K562 (cell line): ENCODE data around the gene MEX3C. TPM values are rescaled to one million over a fixed set of nuclear protein-coding genes. Genes with fewer than 3 reads are reported as not detected.

Experiments used
- BACH1 ChIP-seq: fragments of 200-800 bp; sonication (Bioruptor generic); IDR thresholded peaks from 2 replicates; pipeline ENCODE4 v1.6.1; 2016; ENCODE audit warnings: missing genetic modification characterization, missing compliant biosample characterization
- BDP1 ChIP-seq: IDR thresholded peaks from 3 replicates; pipeline ENCODE4 v1.6.1; 2011; ENCODE audit not compliant: insufficient read length, insufficient read depth
- CBX2 ChIP-seq: fragments of 200-600 bp; sonication (generic); IDR thresholded peaks from one replicate; pipeline ENCODE4 v1.6.1; 2012; ENCODE audit warnings: mild to moderate bottlenecking, low read length, inconsistent platforms; ENCODE audit not compliant: insufficient read depth, poor library complexity, severe bottlenecking
- CHCHD3 ChIP-seq: fragments of 250-450 bp; sonication (Bioruptor Pico); IDR thresholded peaks from 2 replicates; pipeline ENCODE4 v2.1.2; 2022; ENCODE audit warnings: mild to moderate bottlenecking
- EP300 ChIP-seq: IDR thresholded peaks from 2 replicates; pipeline ENCODE4 v1.6.1; 2012; ENCODE audit warnings: low read length, improper control_type of control experiment
- ETS2 ChIP-seq: IDR thresholded peaks from 2 replicates; pipeline ENCODE4 v1.6.1; 2016; ENCODE audit warnings: borderline replicate concordance, missing genetic modification characterization, mild to moderate bottlenecking, moderate library complexity, missing compliant biosample characterization; ENCODE audit not compliant: poor library complexity, severe bottlenecking
- FOXJ2 ChIP-seq: fragments of 200-800 bp; sonication (Bioruptor generic); IDR thresholded peaks from 2 replicates; pipeline ENCODE4 v1.6.1; 2016; ENCODE audit warnings: missing genetic modification characterization, missing compliant biosample characterization
- NKRF ChIP-seq: fragments of 450-650 bp; IDR thresholded peaks from 2 replicates; pipeline ENCODE4 v1.6.1; 2016; ENCODE audit warnings: borderline replicate concordance
- PTTG1 ChIP-seq: fragments of 450-650 bp; IDR thresholded peaks from 2 replicates; pipeline ENCODE4 v1.6.1; 2016; ENCODE audit warnings: low read depth, mild to moderate bottlenecking, missing genetic modification characterization, missing compliant biosample characterization
- SLC30A9 ChIP-seq: fragments of 250-450 bp; sonication (Bioruptor Pico); IDR thresholded peaks from 2 replicates; pipeline ENCODE4 v1.8.0; 2022; ENCODE audit warnings: mild to moderate bottlenecking, moderate library complexity
- SRSF7 ChIP-seq: fragments of 200-400 bp; formaldehyde crosslinking; optimal IDR thresholded peaks from 2 replicates; pipeline ENCODE3; 2017; ENCODE audit warnings: mild to moderate bottlenecking, low read depth, low read length
- TOE1 ChIP-seq, 2 experiments: fragments of 450-650 bp in 1 of 2; sonication (generic) in 1 of 2; formaldehyde crosslinking in 1 of 2; IDR thresholded peaks; 2 replicates each; pipeline versions ENCODE4 v1.7.1 to v1.8.0; 2016 to 2022; ENCODE audit warnings: borderline replicate concordance in 2 of 2, mild to moderate bottlenecking in 2 of 2, antibody characterized with exemption in 1 of 2, inconsistent platforms in 1 of 2, low read depth in 1 of 2, missing genetic modification reagents in 1 of 2, moderate library complexity in 1 of 2
- TSC22D4 ChIP-seq: fragments of 450-650 bp; IDR thresholded peaks from 2 replicates; pipeline ENCODE4 v1.6.1; 2016; ENCODE audit warnings: missing genetic modification characterization, missing biosample characterization, control low read depth
- ZC3H4 ChIP-seq: sonication (generic); formaldehyde crosslinking; IDR thresholded peaks from 2 replicates; pipeline ENCODE4 v1.9.0; 2021; ENCODE audit warnings: missing genetic modification reagents, borderline replicate concordance
- ZNF217 ChIP-seq: sonication (generic); formaldehyde crosslinking; IDR thresholded peaks from 2 replicates; pipeline ENCODE4 v1.8.0; 2022; ENCODE audit warnings: mild to moderate bottlenecking, missing genetic modification reagents
- ZNF253 ChIP-seq: fragments of 250-450 bp; sonication (Bioruptor Pico); conservative IDR thresholded peaks from 2 replicates; pipeline ENCODE4 v1.6.1; 2021; ENCODE audit warnings: mild to moderate bottlenecking
- ZNF263 ChIP-seq: sonication (generic); formaldehyde crosslinking; IDR thresholded peaks from 2 replicates; pipeline ENCODE4 v1.8.0; 2022; ENCODE audit warnings: mild to moderate bottlenecking, missing genetic modification reagents, borderline replicate concordance
- ZNF431 ChIP-seq: sonication (generic); formaldehyde crosslinking; IDR thresholded peaks from 2 replicates; pipeline ENCODE4 v1.8.0; 2022; ENCODE audit warnings: mild to moderate bottlenecking, missing genetic modification reagents
- ZNF561 ChIP-seq: fragments of 450-650 bp; formaldehyde crosslinking; conservative IDR thresholded peaks from 2 replicates; pipeline ENCODE4 v1.4.0; 2020; ENCODE audit warnings: mild to moderate bottlenecking, moderate library complexity
- ZNF780A ChIP-seq: fragments of 250-450 bp; sonication (Bioruptor Pico); IDR thresholded peaks from 2 replicates; pipeline ENCODE4 v1.5.0; 2021; ENCODE audit warnings: mild to moderate bottlenecking
- ZSCAN32 ChIP-seq: fragments of 450-650 bp; formaldehyde crosslinking; IDR thresholded peaks from 2 replicates; pipeline ENCODE4 v1.4.0; 2020; ENCODE audit warnings: mild to moderate bottlenecking, moderate library complexity
- polyA plus RNA-seq, 8 experiments: library from polyadenylated mRNA; depleted of rRNA in 4 of 8; stranded (reverse) in 5 of 8; unstranded in 3 of 8; fragments of >200 nt; fragmentation: Nextera tagmentation in 2 of 8; fragmentation: Illumina TruSeq in 1 of 8; extraction: Ambion mirVana in 2 of 8; extraction: Trizol in 1 of 8; gene quantifications; 2 replicates each; pipeline versions ENCODE4 v1.2.1 to v1.2.3, GENCODE V29; 2011 to 2014; ENCODE audit warnings: inconsistent platforms in 1 of 8, missing spikeins in 1 of 8
- total RNA-seq, 7 experiments: library from RNA; depleted of rRNA in 6 of 7; stranded (reverse); fragments of >200 nt in 6 of 7; fragmentation: Illumina TruSeq in 2 of 7; extraction: Trizol in 2 of 7; gene quantifications; 2 replicates each; pipeline versions ENCODE4 v1.2.1 to v1.2.3, GENCODE V29; 2011 to 2021; ENCODE audit warnings: low replicate concordance in 1 of 7
- TF ChIP-seq, protein P1 (sequence below): IDR thresholded peaks from 2 replicates; pipeline ENCODE4 v1.6.1; 2014; ENCODE audit warnings: antibody characterized with exemption
- TF ChIP-seq, protein P2 (sequence below): sonication (generic); formaldehyde crosslinking; IDR thresholded peaks from 2 replicates; pipeline ENCODE4 v1.8.1; 2023; ENCODE audit warnings: mild to moderate bottlenecking, missing genetic modification reagents

Gene MEX3C
- total and polyA plus RNA-seq, 9 of the 15 experiments (the other 6 are each of a cell fraction or from before 2014, with no cell fraction given): 2.4 to 14.2 (median 10.6) TPM

DNA sequence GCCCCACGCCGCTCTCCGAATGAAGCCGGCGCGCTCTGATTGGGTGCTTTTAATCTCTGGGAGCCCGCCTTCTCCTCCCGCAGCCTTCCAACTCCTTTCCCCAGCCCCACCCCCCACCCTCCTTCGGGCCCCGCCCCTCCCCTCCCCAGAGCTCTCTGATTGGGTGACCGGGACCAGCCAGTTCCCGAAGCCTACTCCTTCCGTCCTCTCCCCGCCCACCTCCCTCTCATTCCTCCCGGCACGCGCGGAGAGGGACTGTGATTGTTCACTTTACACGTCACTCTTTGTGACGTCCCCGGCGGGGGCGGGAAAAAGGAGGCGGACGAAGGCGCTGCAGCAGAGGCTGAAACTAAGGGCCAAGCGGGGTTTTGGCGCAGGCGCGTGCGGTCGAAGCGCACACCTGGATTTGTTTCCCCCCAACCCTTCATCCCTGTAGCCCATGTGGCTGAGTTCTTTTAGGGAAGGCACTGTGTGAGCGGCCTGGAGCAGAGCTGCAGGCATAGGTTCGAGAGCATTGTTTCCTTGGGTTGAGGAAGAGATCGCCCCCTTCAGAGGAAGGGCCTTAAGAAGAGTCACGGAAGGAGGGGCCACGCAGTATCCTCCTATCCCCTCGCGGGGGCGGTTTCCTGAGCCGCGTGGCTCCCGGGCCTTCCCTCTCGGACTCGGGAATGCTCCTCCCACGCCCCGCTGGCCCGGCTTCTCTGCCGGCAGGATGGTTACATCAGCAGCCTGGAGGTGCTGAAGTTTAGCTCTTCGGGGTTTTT lies at the start of gene MEX3C (continued):
- TF ChIP-seq NKRF: peak; percentile 37; the same call in 1 of the 2 replicates
- TF ChIP-seq EP300: no peak
- TF ChIP-seq ZNF780A (CRISPR knock-in tag): no peak
- no peak for TF ChIP-seq ZNF561 (CRISPR knock-in tag)
- no peak for TF ChIP-seq SLC30A9
- no peak for TF ChIP-seq TSC22D4
- TF ChIP-seq CHCHD3 (CRISPR knock-in tag): no peak
- no peak for TF ChIP-seq ZC3H4 (CRISPR knock-in tag)
- TF ChIP-seq, protein P1, sequence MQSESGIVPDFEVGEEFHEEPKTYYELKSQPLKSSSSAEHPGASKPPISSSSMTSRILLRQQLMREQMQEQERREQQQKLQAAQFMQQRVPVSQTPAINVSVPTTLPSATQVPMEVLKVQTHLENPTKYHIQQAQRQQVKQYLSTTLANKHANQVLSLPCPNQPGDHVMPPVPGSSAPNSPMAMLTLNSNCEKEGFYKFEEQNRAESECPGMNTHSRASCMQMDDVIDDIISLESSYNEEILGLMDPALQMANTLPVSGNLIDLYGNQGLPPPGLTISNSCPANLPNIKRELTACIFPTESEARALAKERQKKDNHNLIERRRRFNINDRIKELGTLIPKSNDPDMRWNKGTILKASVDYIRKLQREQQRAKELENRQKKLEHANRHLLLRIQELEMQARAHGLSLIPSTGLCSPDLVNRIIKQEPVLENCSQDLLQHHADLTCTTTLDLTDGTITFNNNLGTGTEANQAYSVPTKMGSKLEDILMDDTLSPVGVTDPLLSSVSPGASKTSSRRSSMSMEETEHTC: no peak
- TF ChIP-seq ZNF431 (CRISPR knock-in tag): no peak
- no peak for TF ChIP-seq ZNF217 (CRISPR knock-in tag)
- TF ChIP-seq ZSCAN32 (CRISPR knock-in tag): no peak
- TF ChIP-seq ZNF263: peak; percentile 51; the same call in 1 of the 2 replicates
- peak; percentile 15; the same call in 1 of the 2 replicates for TF ChIP-seq TOE1 (IDR thresholded peaks at IDR 0.05; ENCODE audit: borderline replicate concordance)
- no peak for TF ChIP-seq TOE1 (CRISPR knock-in tag; IDR thresholded peaks at IDR 0.05; ENCODE audit: borderline replicate concordance, low read depth)
- no peak for TF ChIP-seq PTTG1 (tag)
- TF ChIP-seq ETS2: no peak
- no peak for TF ChIP-seq BDP1
- TF ChIP-seq FOXJ2 (tag): no peak
- TF ChIP-seq, protein P2, sequence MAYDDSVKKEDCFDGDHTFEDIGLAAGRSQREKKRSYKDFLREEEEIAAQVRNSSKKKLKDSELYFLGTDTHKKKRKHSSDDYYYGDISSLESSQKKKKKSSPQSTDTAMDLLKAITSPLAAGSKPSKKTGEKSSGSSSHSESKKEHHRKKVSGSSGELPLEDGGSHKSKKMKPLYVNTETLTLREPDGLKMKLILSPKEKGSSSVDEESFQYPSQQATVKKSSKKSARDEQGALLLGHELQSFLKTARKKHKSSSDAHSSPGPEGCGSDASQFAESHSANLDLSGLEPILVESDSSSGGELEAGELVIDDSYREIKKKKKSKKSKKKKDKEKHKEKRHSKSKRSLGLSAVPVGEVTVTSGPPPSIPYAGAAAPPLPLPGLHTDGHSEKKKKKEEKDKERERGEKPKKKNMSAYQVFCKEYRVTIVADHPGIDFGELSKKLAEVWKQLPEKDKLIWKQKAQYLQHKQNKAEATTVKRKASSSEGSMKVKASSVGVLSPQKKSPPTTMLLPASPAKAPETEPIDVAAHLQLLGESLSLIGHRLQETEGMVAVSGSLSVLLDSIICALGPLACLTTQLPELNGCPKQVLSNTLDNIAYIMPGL (CRISPR knock-in tag): no peak
- TF ChIP-seq BACH1 (tag): no peak
- no peak for TF ChIP-seq CBX2
- no peak for TF ChIP-seq SRSF7
- TF ChIP-seq ZNF253 (CRISPR knock-in tag): no peak
